ENCODE results near the gene EED.
"Not testable (repeated sequence)": the region's sequence is repeated elsewhere in the genome, so short reads cannot be mapped to it uniquely, and the experiment has no call there.

Gene EED

DNA sequence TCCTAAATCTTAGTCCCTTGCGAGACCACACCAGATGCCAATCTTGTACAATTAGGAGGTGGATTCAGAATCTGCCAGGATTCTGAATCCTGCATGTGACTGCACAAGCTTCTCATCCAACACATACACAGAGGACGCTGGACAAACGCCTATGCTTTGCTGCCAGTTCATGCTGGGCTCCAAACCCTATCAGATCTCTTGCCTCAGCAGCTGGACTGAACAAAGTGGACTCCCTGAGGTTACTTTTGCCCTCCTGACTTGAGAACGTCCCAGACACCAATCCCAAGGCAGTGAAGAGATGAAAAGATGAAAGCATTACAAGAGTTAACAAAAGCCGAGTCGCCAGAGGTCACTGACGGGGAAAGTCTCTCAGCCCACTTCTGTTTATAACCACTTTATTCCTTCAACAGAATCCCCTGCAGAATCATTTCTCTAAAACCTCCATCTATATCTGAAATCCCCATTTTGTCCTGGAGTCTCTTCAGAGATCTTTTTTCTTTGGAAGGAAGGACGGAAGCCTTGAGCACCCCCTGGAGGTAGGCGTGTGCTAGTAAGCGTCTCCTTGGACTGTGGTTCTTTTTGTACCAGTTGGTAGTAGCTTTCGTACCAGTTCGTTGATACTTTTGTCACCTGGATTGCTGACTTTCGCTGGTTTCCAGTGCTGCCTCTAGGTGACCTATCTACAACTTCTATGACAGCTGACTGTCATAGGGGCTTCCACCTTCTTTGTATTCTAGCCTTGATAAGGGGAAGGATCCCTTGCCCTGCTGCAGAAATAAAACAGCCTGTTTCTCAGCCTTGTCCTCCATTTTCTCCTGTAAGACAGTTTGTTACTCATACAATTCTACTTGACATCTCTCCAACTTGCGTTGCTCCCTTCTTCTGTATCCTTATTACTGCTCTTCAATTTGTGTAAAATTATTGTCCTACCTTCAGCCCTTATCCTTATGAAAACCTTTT is 26.1 kb upstream of the EED start:
- peak; percentile 44 for DNase-seq (ENCODE audit: low read depth)

DNA sequence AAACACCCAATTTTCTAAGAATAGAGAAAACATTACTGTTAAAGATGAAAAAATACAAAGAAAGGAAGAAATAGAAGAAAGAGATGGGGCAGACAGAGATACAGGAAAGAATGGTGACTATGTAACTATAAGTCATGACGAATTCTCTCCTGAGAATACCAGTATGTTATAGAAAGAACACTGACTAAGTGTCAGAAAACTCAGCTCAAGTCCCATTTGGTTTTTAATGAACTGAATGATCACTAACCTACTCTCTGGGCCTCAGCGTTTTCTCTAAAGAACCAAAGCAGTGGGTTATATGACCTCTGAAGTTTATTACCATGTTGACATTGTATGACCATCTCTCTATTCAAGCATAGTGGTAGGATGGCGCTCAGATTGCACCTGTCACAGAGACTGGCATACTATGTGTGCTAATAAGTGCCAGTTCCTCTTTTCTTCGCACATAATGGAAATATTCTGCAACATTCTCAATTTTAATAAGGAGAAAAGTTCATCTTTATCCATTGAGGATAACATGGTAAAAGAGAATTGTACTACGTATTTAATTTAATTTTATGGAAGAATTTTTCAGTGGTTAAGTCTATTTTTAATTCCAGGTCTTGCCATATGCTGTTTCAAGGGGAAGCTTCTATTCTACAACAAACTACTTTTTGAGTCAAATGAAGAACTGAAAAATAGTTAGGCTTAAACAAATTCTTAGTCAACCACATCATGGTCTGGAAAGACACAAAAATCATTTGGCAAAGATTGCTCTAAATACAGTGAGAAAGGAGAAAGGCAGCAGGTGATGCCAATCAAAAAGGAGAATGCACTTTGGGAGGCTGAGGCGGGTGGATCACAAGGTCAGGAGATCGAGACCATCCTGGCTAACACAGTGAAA is 25.0 kb upstream of the EED start:
- no peak for DNase-seq (ENCODE audit: low read depth)

GRCh38 chr11:86220653-86221052 is 23.9 kb upstream of the EED start:
- DNase-seq (ENCODE audit: low read depth): no peak

DNA sequence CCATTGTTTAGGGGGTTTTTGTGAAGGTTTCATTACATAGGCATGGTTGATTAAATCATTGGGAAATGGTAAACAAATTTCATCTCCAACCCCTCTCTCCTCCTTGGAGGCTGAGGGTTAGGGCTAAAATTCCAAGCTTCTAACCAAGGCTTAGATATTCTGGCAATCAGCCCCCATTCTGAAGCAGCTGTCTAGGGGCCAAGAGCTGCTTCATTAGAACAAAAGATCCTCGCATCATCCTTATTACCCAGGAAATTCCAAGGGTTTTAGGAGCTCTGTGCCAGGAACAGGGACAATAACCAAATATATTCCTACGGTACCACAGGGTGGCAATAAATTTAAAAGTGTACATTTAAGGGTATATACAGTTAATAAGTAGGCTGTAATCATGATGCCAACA is 22.5 kb upstream of the EED start:
- no peak for DNase-seq (ENCODE audit: low read depth)

- not testable (repeated sequence) for DNase-seq (ENCODE audit: low read depth)
Observed at GRCh38 chr11:86224575-86224974, 20.0 kb upstream of the EED start.

DNA sequence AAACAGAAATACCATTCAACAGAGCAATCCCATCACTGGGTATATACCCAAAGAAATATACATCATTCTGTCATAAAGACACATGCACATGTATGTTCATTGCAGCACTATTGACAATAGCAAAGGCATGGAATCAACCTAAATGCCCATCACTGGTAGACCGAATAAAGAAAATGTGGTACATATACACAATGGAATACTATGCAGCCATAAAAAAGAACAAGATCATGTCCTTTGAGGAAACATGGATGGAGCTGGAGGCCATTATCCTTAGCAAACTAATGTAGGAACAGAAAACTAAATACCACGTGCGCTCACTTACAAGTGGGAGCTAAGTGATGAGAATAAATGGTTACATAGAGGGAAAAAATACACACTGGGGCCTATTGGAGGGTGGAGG is 19.2 kb upstream of the EED start:
- DNase-seq (ENCODE audit: low read depth): not testable (repeated sequence)

- no peak for DNase-seq (ENCODE audit: low read depth)
Observed at GRCh38 chr11:86228269-86229038, 16.1 kb upstream of the EED start.

- not testable (repeated sequence) for DNase-seq (ENCODE audit: low read depth)
Observed at GRCh38 chr11:86229039-86229330, 15.6 kb upstream of the EED start.

DNA sequence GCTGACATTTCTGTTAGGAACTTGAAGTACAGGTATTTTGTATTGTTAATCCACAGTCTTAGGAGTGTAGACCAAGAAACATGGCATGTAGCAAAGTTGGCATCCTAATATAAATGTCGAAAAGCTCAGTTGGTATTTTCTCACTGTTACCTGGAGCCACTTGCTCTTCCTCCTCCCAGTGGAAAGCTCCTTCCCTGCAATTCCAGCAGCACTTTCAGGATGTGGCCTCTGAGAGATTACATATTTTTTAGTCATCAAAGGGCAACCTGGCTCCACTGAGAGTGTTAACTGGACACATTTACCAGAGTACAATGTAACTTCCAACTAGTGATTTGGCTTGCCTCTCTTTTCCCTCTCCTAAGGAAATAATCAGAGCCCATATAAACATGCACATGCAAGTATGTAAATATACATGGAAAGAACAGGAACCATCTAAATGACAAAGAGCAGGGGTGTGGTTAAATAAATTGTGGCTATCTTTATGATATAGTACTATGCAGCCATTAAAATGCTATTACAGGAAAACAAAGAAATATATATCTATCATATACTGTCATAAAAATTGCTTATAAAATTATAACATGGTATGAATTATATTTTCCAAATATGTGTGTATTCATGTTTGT is 14.3 kb upstream of the EED start:
- DNase-seq (ENCODE audit: low read depth): no peak

GRCh38 chr11:86230921-86231434 is 13.6 kb upstream of the EED start:
- no peak for DNase-seq (ENCODE audit: low read depth)

DNA sequence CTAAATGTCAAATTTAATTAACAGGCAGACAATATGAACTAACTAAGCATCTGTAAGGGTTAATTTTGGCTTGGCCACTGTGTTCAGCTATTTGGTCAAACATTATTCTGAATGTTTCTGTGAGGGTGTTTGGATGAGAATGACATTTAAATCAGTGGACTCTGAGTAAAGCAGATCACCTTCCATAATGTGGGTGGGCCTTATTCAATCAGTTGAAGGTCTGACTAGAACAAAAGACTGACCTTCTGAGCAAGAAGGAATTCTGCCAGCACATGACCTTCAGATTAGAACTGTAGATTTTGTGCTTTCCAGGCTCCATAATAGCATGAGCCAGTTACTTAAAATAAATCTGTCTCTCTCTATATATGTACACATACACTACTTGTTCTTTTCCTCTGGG is 12.0 kb upstream of the EED start:
- no peak for DNase-seq (ENCODE audit: low read depth)

- no peak for DNase-seq (ENCODE audit: low read depth)
Observed at GRCh38 chr11:86234831-86235461, 9.6 kb upstream of the EED start.

DNA sequence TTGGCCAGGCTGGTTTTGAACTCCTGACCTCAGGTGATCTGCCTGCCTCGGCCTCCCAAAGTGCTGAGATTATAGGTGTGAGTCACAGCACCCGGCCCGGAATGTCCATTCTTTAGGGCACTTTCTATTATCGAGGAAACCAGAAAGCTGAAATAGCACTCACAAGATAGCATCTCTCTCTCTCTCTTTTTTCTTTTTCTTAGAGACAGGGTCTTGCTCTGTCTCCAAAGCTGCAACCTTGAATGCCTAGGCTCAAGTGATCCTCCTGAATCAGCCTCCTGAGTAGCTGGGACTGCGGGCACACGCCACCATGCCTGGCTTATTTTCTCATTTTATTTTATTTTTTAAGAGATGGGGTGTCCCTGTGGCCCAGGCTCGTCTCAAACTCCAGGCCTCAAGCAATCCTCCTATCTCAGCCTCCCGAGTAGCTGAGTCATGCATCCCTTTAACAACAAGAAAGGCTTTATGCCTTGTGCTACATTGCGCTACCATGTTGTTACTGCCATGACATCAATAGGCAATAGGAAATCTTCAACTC is 7.2 kb upstream of the EED start:
- DNase-seq (ENCODE audit: low read depth): no peak

DNA sequence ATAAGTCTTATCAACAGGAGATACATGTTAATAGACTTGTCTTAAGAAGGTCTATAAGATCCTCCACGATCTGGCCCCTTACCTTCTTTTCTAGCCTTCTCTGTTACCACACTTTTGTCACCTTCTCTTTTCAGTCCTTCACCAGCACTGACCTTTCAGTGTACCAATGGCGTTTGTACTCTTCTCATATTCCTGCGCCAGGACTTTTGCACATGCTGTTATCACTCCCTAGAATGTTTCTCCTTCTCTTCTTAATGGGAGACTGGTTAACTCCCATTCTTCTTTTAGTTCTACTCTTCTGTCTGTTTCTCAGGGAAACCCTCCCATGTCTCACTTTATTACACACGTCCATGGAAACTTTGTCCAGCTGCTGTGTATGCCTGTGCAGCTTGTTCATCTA is 4.4 kb upstream of the EED start:
- DNase-seq (ENCODE audit: low read depth): no peak

GRCh38 chr11:86241956-86242535 is 2.5 kb upstream of the EED start:
- no peak for DNase-seq (ENCODE audit: low read depth)

- DNase-seq (ENCODE audit: low read depth): no peak
Observed at GRCh38 chr11:86243396-86243795, 1.2 kb upstream of the EED start.

GRCh38 chr11:86244063-86244521 is 461 bp upstream of the EED start:
- peak; percentile 83 for DNase-seq (ENCODE audit: low read depth)

DNA sequence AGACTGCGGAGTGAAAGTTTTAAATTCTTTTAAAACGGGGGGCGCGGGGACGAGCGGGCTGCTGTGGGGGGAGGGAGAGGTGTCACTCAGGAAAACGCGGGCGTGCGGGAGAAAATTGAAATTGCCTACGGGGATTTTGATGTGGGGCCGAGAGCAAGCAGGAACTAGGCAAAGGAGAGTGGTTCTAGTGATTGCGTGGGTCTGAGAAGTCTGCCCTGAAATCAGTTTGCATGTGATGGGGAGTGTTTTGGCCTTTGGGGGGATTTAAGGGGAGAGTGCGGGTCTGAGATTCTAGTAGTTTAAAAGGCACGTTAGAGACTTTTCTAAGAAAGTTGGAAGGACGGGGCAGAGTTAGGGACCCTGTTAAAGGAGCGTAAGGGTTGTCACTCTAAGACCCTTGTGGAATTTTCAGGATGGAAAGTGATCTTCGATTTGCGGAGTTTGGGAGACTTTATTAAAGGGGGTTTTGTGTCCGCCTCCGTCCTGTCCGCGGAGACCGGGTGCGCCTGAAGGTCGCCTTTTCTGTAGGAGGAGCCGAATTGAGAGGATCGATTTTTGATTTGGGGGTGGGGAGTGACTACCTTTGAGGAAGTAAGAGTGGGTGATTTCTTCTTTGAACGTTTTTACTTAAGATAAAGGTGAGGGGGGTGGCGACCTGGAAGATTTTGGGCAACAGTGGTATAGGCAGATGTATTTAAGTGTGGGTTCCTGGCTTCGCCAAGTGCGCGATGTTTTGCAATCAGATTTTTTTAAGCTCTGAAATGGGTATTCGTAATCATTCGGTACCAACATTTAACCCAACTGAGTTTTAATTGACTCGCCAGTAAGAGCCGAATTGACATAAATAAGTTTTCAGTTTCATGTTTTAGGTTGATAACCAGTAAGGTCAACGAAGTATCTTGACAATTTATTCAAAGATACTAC is 1.1 kb downstream of the EED start:
- no peak for DNase-seq (ENCODE audit: low read depth)

DNA sequence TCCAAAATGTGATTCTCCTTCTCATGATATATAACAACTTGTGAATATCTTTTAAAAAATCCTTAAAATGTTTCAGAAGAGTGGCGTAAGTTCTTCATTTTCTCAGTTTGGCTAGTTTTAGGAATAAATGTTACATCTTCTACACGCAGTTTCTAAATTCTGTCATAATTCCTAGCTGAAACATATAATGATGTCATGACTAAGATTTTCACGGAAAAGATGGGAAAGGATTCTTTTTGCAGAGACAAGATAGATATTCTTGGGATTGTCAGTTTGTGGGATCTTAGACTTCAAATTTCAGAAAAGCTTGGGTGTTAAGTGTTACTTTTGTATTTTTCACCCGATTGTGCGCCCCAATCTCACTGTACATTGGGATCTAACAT is 1.7 kb downstream of the EED start:
- no peak for DNase-seq (ENCODE audit: low read depth)
